ENCODE data around the gene NXT1. TPM values are rescaled to one million over a fixed set of nuclear protein-coding genes. Genes with fewer than 3 reads are reported as not detected.
A peak's percentile ranks its signal among the peaks of the same experiment; 100 is the strongest.

The NXT1 gene
- total and polyA plus RNA-seq, 12 donors: 9.2 to 43.8 (median 17.2) TPM

- no peaks in the 10 kb centered on the region for H3K27me3 ChIP-seq
- DNase-seq: peak; percentile 54 to 82 (median 74)
- intact Hi-C loops (cut with DNase I): loop anchor here (5.0 to 10.0 kb wide), 2 partner anchors 56 to 64 kb away; partner anchors contain the start of gene NAPB (in 1 of the 2)
- WGBS, 4 donors: 1 to 3% (median 1%) methylated on average over 8 of the region's 8 CpGs
- peaks cover 20 to 42% of the 10 kb centered on the region in 2 donors for H3K4me1 ChIP-seq (replicated peaks in 1 of 2)
- H3K27ac ChIP-seq: peak overlapping the region; percentile 98 to 100 (median 100)
- H3K4me3 ChIP-seq: peak overlapping the region in 3 of 4 donors; percentile 1 to 86 (median 67)
- no peaks in the 10 kb centered on the region for H3K9me3 ChIP-seq (replicated peaks in 1 of 3)
- TF ChIP-seq POLR2A (IDR thresholded peaks at IDR 0.05): no peak
- TF ChIP-seq CTCF (IDR thresholded peaks at IDR 0.05): no peak
- peaks cover 0 to 15% of the 10 kb centered on the region in 2 donors for H3K36me3 ChIP-seq (replicated peaks in 1 of 2)
These were observed 10.5 kb downstream of the NXT1 start for GRCh38 chr20:23361119-23361475.

GRCh38 chr20:23361476-23362391, 11.1 kb downstream of the NXT1 start, which contains the start of gene GZF1:
Gene GZF1, plus strand, starts transcription at chr20:23362182. Its CDS starts 2,202 bp downstream, at chr20:23364384.
- peaks cover 0 to 15% of the 10 kb centered on the region in 2 donors for H3K36me3 ChIP-seq (replicated peaks in 1 of 2)
- peaks cover 25 to 48% of the 10 kb centered on the region in 2 donors for H3K4me1 ChIP-seq (replicated peaks in 1 of 2)
- H3K4me3 ChIP-seq: peak within 1 kb of the TSS; percentile 2 to 86 (median 58)
- H3K9me3 ChIP-seq (replicated peaks in 1 of 3): no peaks in the 10 kb centered on the region
- peak; percentile 97 to 99 (median 99) for DNase-seq
- TF ChIP-seq CTCF (IDR thresholded peaks at IDR 0.05) (peak in 4 of 6 experiments; percentile 10 to 54 (median 22)), POLR2A (IDR thresholded peaks at IDR 0.05) (peak; percentile 98 to 99)
- H3K27ac ChIP-seq: peak within 1 kb of the TSS; percentile 98 to 100 (median 100)
- intact Hi-C loops (cut with DNase I): loop anchor here (5.0 to 10.0 kb wide), 2 partner anchors 56 to 63 kb away; partner anchors contain the start of gene NAPB (in 1 of the 2)
- H3K27me3 ChIP-seq: no peaks in the 10 kb centered on the region
- WGBS, 4 donors: 0 to 1% (median 0%) methylated on average over 2 to 114 of the region's 114 CpGs

- H3K4me3 ChIP-seq: peak overlapping the region; percentile 2 to 72 (median 58)
- H3K27ac ChIP-seq: peak overlapping the region; percentile 82 to 100 (median 100)
- TF ChIP-seq CTCF (IDR thresholded peaks at IDR 0.05) (no peak), POLR2A (IDR thresholded peaks at IDR 0.05) (no peak)
- peaks cover 25 to 57% of the 10 kb centered on the region in 2 donors for H3K4me1 ChIP-seq (replicated peaks in 1 of 2)
- intact Hi-C loops (cut with DNase I): loop anchor here (5.0 to 10.0 kb wide), 2 partner anchors 55 to 62 kb away; partner anchors contain the start of gene NAPB (in 1 of the 2)
- no peaks in the 10 kb centered on the region for H3K27me3 ChIP-seq
- DNase-seq: peak; percentile 50 to 82 (median 69)
- 3 to 10% (median 5%) methylated on average over 17 to 50 of the region's 50 CpGs for WGBS, 4 donors
- no peaks in the 10 kb centered on the region for H3K9me3 ChIP-seq (replicated peaks in 1 of 3)
- H3K36me3 ChIP-seq (replicated peaks in 1 of 2): peaks cover 0 to 15% of the 10 kb centered on the region in 2 donors
These were observed 12.0 kb downstream of the NXT1 start for GRCh38 chr20:23362392-23363256.
